Loucy (cell line): ENCODE measurements around the gene TEAD1.

Source experiments
- H2AFZ ChIP-seq: fragments of 200-600 bp; sonication (generic); 2 replicates; pipeline ENCODE4 v1.6.0; 2016; ENCODE audit warnings: antibody characterized with exemption, mild to moderate bottlenecking, low read length, moderate library complexity
- H3F3A ChIP-seq: fragments of 200-600 bp; 2 replicates; pipeline ENCODE4 v1.6.0; 2016; ENCODE audit warnings: antibody characterized with exemption, low read depth, mild to moderate bottlenecking
- H3K27me3 ChIP-seq: fragments of 200-600 bp; sonication (generic); 2 replicates; pipeline ENCODE4 v1.6.1; 2014; ENCODE audit warnings: low read length, mild to moderate bottlenecking; ENCODE audit not compliant: insufficient read depth, poor library complexity, severe bottlenecking
- H3K36me3 ChIP-seq: fragments of 200-600 bp; sonication (generic); 2 replicates; pipeline ENCODE4 v1.6.1; 2016; ENCODE audit warnings: low read length; ENCODE audit not compliant: insufficient read depth
- H3K4me1 ChIP-seq: fragments of 200-600 bp; sonication (generic); 2 replicates; pipeline ENCODE4 v1.5.1; 2014; ENCODE audit warnings: low read length, mild to moderate bottlenecking; ENCODE audit not compliant: insufficient read depth, poor library complexity, severe bottlenecking
- H3K4me2 ChIP-seq: fragments of 200-600 bp; sonication (generic); 2 replicates; pipeline ENCODE4 v1.6.0; 2014; ENCODE audit warnings: antibody characterized with exemption, low read length, low read depth, mild to moderate bottlenecking; ENCODE audit not compliant: poor library complexity, severe bottlenecking
- H3K4me3 ChIP-seq: fragments of 200-600 bp; sonication (generic); 2 replicates; pipeline ENCODE4 v1.5.1; 2014; ENCODE audit warnings: low read length, mild to moderate bottlenecking, mixed read lengths; ENCODE audit not compliant: poor library complexity, severe bottlenecking
- H3K79me2 ChIP-seq: fragments of 200-600 bp; sonication (generic); 2 replicates; pipeline ENCODE4 v1.6.1; 2014; ENCODE audit warnings: low read length; ENCODE audit not compliant: insufficient read depth
- H3K9ac ChIP-seq: fragments of 200-600 bp; sonication (generic); 2 replicates; pipeline ENCODE4 v1.6.0; 2014; ENCODE audit warnings: mild to moderate bottlenecking, low read depth, low read length, moderate library complexity; ENCODE audit not compliant: poor library complexity, severe bottlenecking
- H3K9me2 ChIP-seq: fragments of 200-600 bp; sonication (generic); replicated peaks from 2 replicates; pipeline ENCODE4 v1.6.1; 2016; ENCODE audit warnings: low read depth, low read length, mixed read lengths
- H3K9me3 ChIP-seq: fragments of 200-600 bp; sonication (generic); 2 replicates; pipeline ENCODE4 v1.6.1; 2014; ENCODE audit warnings: mild to moderate bottlenecking, antibody characterized with exemption, low read length, low read depth; ENCODE audit not compliant: insufficient read depth
- H4K20me1 ChIP-seq: fragments of 200-600 bp; sonication (generic); 2 replicates; pipeline ENCODE4 v1.6.0; 2014; ENCODE audit warnings: antibody characterized with exemption, low read length, mild to moderate bottlenecking; ENCODE audit not compliant: insufficient read depth, poor library complexity, severe bottlenecking
- EZH2phosphoT487 ChIP-seq: fragments of 200-600 bp; IDR thresholded peaks from 2 replicates; pipeline ENCODE4 v1.6.1; 2018; ENCODE audit warnings: antibody characterized with exemption, mild to moderate bottlenecking, moderate library complexity, borderline replicate concordance
- TF ChIP-seq, protein P1 (sequence below): fragments of 200-600 bp; sonication (generic); conservative IDR thresholded peaks from 2 replicates; pipeline ENCODE4 v1.5.1; 2014; ENCODE audit warnings: mild to moderate bottlenecking, antibody characterized with exemption, low read length

TEAD1 gene

DNA sequence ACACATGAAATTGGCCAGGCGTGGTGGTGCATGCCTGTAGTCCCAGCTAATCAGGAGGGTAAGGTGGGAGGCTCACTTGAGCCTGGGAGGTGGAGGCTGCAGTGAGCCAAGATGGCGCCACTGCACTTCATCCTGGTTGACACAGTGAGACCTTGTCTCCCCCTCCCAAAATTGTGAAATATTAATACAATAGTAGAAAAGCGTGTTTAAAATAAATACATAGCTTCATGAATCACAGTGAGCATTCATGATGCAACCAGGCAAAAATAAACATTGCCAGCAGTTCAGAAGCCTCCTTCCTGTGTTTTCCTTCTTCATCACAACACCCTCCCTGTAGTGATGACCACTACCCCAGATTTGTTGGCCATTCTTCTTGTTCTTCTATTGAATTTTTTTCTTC, 4.3 kb upstream of the TEAD1 start:
- H3K36me3 ChIP-seq = no peaks in the 10 kb centered on the region
- no peak overlapping the region for H3K9ac ChIP-seq
- H4K20me1 ChIP-seq = no peaks in the 10 kb centered on the region
- H3K9me2 ChIP-seq = no peaks in the 10 kb centered on the region
- no peak overlapping the region for H2AFZ ChIP-seq
- no peaks in the 10 kb centered on the region for H3K27me3 ChIP-seq
- no peak overlapping the region for H3K4me2 ChIP-seq
- TF ChIP-seq, protein P1, sequence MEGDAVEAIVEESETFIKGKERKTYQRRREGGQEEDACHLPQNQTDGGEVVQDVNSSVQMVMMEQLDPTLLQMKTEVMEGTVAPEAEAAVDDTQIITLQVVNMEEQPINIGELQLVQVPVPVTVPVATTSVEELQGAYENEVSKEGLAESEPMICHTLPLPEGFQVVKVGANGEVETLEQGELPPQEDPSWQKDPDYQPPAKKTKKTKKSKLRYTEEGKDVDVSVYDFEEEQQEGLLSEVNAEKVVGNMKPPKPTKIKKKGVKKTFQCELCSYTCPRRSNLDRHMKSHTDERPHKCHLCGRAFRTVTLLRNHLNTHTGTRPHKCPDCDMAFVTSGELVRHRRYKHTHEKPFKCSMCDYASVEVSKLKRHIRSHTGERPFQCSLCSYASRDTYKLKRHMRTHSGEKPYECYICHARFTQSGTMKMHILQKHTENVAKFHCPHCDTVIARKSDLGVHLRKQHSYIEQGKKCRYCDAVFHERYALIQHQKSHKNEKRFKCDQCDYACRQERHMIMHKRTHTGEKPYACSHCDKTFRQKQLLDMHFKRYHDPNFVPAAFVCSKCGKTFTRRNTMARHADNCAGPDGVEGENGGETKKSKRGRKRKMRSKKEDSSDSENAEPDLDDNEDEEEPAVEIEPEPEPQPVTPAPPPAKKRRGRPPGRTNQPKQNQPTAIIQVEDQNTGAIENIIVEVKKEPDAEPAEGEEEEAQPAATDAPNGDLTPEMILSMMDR = no peak
- H3K79me2 ChIP-seq = no peaks in the 10 kb centered on the region
- no peak overlapping the region for H3K4me3 ChIP-seq
- no peaks in the 10 kb centered on the region for H3K4me1 ChIP-seq
- H3F3A ChIP-seq = no peaks in the 10 kb centered on the region
- no peaks in the 10 kb centered on the region for H3K9me3 ChIP-seq

DNA sequence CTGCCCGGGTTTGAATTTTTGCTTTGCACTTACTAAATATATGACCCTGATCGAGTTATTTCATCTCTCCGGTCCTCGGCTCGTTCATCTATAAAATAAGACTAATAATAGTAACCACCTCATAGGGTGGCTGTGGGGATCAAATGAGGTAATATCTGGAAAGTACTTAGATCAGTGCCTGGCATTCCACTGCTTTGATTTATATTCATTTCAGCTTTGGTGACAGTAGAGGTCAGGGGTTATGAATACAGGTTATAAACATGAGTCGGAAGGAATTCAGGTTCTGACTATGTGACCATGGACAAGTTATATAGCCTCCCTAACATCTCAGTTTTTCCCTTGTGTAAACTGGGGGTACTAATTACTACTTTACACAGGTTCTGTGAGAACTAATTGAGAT, 2.9 kb upstream of the TEAD1 start:
- no peak overlapping the region for H2AFZ ChIP-seq
- H3K27me3 ChIP-seq = no peaks in the 10 kb centered on the region
- no peak overlapping the region for H3K4me2 ChIP-seq

DNA sequence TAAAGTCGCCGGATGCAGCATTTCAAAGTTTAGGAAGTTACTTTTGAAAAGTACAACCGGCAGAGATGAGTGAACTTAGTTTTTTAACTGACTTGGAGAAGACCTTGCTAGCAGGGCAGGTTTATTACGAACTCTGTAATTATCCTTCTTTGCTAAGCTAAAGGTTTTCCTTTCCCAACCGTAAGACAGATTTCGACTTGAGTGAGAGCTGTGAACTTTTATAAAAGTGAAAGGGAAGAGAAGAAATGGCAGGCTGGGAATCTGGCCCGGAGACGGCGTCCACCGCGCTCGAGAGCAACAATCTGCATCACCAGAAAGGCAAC, 659 bp upstream of the TEAD1 start:
- Histone ChIP-seq H3K36me3 (no peaks in the 10 kb centered on the region), H2AFZ (no peak overlapping the region), H3F3A (no peaks in the 10 kb centered on the region), H3K4me1 (no peaks in the 10 kb centered on the region), H3K4me2 (no peak overlapping the region), H3K9ac (no peak overlapping the region), H3K4me3 (no peak overlapping the region), H3K9me2 (no peaks in the 10 kb centered on the region), H3K9me3 (no peaks in the 10 kb centered on the region), H3K27me3 (peaks cover 6% of the 10 kb centered on the region), H3K79me2 (no peaks in the 10 kb centered on the region), H4K20me1 (no peaks in the 10 kb centered on the region)
- TF ChIP-seq, protein P1 = no peak
- no peak for TF ChIP-seq EZH2phosphoT487

More for the DNA sequence above, 2.9 kb upstream of the TEAD1 start:
- H3K79me2 ChIP-seq = no peaks in the 10 kb centered on the region
- H3K9ac ChIP-seq = no peak overlapping the region
- H3K4me3 ChIP-seq = no peak overlapping the region
- TF ChIP-seq EZH2phosphoT487 = no peak
- TF ChIP-seq, protein P1 = no peak
- H3K9me2 ChIP-seq = no peaks in the 10 kb centered on the region
- H3K9me3 ChIP-seq = no peaks in the 10 kb centered on the region
- H3K36me3 ChIP-seq = no peaks in the 10 kb centered on the region
- no peaks in the 10 kb centered on the region for H3F3A ChIP-seq
- no peaks in the 10 kb centered on the region for H3K4me1 ChIP-seq
- H4K20me1 ChIP-seq = no peaks in the 10 kb centered on the region
